T-helper 1 cell treated with Interleukin-12 subunit alpha and Interleukin-12 subunit beta and Interleukin-4 antibody, amounts not matched to agents 30 μg/mL and 1 μg/mL, for 36 hours (primary cell): ENCODE measurements around the gene TPPP.

Experiments used
- H3K27ac Mint-ChIP-seq: one replicate; pipeline ENCODE4 v1.8.0; 2021; ENCODE audit warnings: mild to moderate bottlenecking, mixed read lengths
- H3K27me3 Mint-ChIP-seq: one replicate; pipeline ENCODE4 v1.8.0; 2021; ENCODE audit warnings: low read depth, mixed read lengths
- H3K36me3 Mint-ChIP-seq: one replicate; pipeline ENCODE4 v1.8.0; 2021; ENCODE audit warnings: low read depth, mixed read lengths
- H3K4me1 Mint-ChIP-seq: one replicate; pipeline ENCODE4 v1.8.0; 2021; ENCODE audit warnings: low read depth, mixed read lengths
- H3K4me3 Mint-ChIP-seq: one replicate; pipeline ENCODE4 v1.8.0; 2021; ENCODE audit warnings: mild to moderate bottlenecking, moderate library complexity, mixed read lengths
- H3K9me3 Mint-ChIP-seq: one replicate; pipeline ENCODE4 v1.8.0; 2021; ENCODE audit warnings: mixed read lengths

Gene TPPP

DNA sequence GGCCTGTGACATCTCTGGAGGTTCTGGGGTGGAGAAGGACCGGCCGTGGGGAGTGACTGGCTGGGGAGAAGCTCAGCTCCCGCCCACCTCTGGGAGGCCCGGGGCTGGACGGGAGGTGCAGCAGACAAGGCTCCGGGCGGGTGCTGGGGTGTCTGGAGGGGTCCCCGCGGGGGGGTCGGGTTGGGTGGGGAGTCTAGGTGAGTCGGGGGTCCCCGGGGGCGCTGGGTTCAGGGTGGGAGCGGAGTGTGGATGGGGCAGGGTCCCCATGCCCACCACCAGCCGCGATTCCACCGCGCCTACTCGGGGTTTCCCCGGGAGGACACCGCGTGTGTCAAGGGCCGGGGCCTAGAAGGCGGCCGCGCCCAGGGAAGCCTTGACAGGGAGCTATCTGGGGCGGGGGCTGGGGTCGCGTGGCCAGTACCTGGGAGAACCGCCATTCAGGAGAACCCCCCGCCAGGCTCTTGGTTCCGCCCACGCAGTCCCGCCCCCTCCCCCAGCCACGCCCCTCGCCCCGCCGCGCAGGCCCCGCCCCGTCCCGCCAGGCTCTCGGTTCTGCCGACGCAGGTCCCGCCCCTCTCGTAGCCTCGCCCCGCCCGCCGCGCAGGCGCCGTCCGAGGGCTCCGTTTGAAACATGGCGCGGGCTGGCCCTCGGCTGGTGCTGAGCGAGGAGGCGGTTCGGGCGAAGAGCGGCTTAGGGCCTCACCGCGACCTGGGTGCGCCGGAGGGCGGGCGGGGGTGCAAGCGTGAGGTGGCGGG, 81.2 kb downstream of the TPPP start, which contains the start of gene CEP72:
Gene CEP72, plus strand, starts transcription at position 610 of the 756 bp plus-strand sequence. Its CDS starts 22 bp downstream, at position 632.
- Mint-ChIP-seq H3K36me3 (peaks cover 15% of the 10 kb centered on the region), H3K9me3 (peaks cover 4% of the 10 kb centered on the region), H3K27me3 (no peaks in the 10 kb centered on the region), H3K4me3 (peak within 1 kb of the TSS; percentile 96), H3K4me1 (peaks cover 38% of the 10 kb centered on the region), H3K27ac (peak within 1 kb of the TSS; percentile 85)

DNA sequence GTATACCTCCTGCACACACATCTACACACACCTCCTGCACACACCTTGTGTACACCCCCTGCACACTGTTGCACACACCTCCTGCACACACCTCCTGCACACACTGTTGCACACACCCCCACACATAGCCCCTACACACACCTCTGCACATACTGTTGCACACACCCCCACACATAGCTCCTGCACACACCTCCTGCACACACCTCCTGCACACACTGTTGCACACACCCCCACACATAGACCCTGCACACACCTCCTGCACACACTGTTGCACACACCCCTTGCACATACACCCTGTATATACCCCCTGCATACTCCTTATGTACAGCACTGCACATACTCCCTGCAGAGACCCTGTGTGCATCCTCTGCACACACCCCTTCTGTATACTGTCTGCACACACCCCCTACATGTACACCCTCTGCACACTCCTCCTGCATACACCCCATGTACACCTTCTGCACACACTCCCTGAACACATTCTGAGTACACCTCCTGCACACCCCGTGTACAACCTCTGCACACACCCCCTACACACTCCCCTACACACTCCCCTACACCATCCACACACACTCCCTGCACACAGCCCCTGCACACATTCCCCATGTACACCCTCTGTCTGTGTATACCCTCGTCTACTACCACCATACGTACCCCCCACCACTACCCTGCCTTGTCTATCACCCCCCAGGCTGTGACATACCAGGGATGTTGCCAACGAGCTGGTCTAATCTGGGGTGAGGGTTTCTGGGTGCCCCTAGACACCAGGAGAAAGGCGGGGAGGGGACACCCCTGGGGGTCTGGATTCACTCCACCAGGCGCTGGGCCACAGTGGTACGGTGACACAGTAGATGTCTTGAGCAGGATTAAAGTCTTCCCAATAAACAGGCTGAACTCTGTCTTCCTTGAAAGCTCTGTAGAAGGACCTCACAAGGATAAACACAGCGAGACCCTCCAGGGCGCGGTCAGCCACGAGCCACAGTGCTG, 82.1 kb downstream of the TPPP start:
- Mint-ChIP-seq H3K27me3 (no peaks in the 10 kb centered on the region), H3K4me3 (peak overlapping the region; percentile 55), H3K9me3 (peaks cover 4% of the 10 kb centered on the region), H3K36me3 (peaks cover 12% of the 10 kb centered on the region), H3K27ac (peak overlapping the region; percentile 26), H3K4me1 (peaks cover 32% of the 10 kb centered on the region)

DNA sequence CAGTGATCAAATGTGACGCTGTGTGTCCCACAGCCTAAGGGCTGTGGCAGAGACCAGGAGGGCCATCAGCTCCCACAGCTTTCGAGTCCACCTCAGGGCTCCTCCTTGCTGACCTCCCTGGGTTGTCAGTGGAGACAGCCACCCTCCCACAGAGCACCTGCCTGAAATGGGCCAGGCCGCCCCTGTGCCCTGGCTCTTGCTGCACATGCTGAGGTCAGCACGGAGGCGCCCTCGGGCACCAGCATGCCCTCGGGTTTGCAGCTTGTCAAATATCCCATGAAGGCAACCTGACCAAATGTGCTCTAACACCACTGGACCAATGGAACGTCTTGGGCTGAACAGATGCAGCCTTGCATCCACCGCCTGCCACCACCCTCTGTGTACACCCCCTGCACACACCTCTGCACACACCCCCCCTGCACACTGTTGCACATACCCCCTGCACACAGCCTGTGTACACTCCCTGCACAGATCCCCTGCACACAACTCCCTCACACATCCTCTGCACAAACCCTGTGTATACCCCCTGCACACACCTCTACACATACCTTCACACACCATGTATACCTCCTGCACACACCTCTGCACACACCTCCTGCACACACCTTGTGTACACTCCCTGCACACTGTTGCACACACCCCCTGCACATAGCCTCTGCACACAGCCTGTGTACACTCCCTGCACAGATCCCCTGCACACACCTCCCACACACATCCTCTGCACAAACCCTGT, 83.0 kb downstream of the TPPP start:
- peak overlapping the region; percentile 1 for H3K27ac Mint-ChIP-seq
- peak overlapping the region; percentile 55 for H3K4me3 Mint-ChIP-seq
- H3K36me3 Mint-ChIP-seq = peaks cover 9% of the 10 kb centered on the region
- peaks cover 4% of the 10 kb centered on the region for H3K9me3 Mint-ChIP-seq
- no peaks in the 10 kb centered on the region for H3K27me3 Mint-ChIP-seq
- H3K4me1 Mint-ChIP-seq = peaks cover 26% of the 10 kb centered on the region
